HEK293T (cell line): Measurements from ENCODE around the gene PSMA3.

Experiments used
- ELF4 ChIP-seq: fragments of 450-650 bp; IDR thresholded peaks from 2 replicates; pipeline ENCODE4 v1.6.1; 2017; ENCODE audit warnings: antibody characterized with exemption
- SP1 ChIP-seq: fragments of 450-650 bp; IDR thresholded peaks from 2 replicates; pipeline ENCODE4 v1.6.1; 2017
- ZNF384 ChIP-seq: fragments of 450-650 bp; IDR thresholded peaks from 2 replicates; pipeline ENCODE4 v1.6.1; 2016

DNA sequence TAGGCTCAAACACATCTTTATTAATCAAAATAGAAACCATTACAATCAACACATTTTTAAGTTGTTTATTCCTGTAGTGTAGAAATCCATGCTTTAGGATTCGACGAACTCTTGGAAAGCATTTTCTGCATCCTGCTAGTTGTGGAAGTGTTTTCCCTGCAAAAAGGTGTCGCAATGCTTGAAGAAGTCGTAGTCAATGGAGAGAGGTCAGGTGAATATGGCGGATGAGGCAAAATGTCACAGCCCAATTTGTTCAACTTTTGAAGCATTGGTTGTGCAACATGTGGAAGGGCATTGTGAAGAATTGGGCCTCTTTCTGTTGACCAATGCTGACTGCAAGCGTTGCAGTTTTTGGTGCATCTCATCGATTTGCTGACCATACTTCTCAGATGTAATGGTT lies 49.6 kb downstream of the PSMA3 start:
- no peak for TF ChIP-seq ZNF384
- no peak for TF ChIP-seq SP1
- no peak for TF ChIP-seq ELF4
